Natural killer cell treated with Interleukin-12 subunit alpha and Interleukin-12 subunit beta and Interleukin-15 and Interleukin-18, amount 100 ng/mL, for 72 hours (primary cell): ENCODE measurements around the gene FAM200C. TPM values are rescaled to one million over a fixed set of nuclear protein-coding genes. Genes with fewer than 3 reads are reported as not detected.

ENCODE experiments used
- ATAC-seq, 2 donors: fragments of 150-1000 bp; cut with Tn5 transposase in 1 of 2; sonication (Bioruptor Pico), chemical (Tn5 transposase) in 1 of 2; 2 replicates each; pipeline ENCODE4 v1.10.0; 2021
- DNase-seq: peaks from one replicate; pipeline ENCODE4 v3.0.0; 2022; ENCODE audit warnings: low spot score
- H3K27ac Mint-ChIP-seq, 2 donors: 1 replicate in 1 of 2; 2 replicates in 1 of 2; pipeline ENCODE4 v1.8.0; 2022; ENCODE audit warnings: mixed read lengths in 2 of 2, mild to moderate bottlenecking in 1 of 2, moderate library complexity in 1 of 2
- H3K27me3 Mint-ChIP-seq, 2 donors: 1 replicate in 1 of 2; 2 replicates in 1 of 2; pipeline ENCODE4 v1.8.0; 2022; ENCODE audit warnings: mixed read lengths in 2 of 2
- H3K36me3 Mint-ChIP-seq: one replicate; pipeline ENCODE4 v1.8.0; 2022; ENCODE audit warnings: mixed read lengths
- H3K4me1 Mint-ChIP-seq, 2 donors: 1 replicate in 1 of 2; 2 replicates in 1 of 2; pipeline ENCODE4 v1.8.0; 2022; ENCODE audit warnings: low read depth in 2 of 2, mixed read lengths in 2 of 2, mild to moderate bottlenecking in 1 of 2
- H3K4me3 Mint-ChIP-seq: one replicate; pipeline ENCODE4 v1.8.0; 2022; ENCODE audit warnings: mixed read lengths
- H3K9me3 Mint-ChIP-seq: 2 replicates; pipeline ENCODE4 v1.8.0; 2022; ENCODE audit warnings: mixed read lengths
- total RNA-seq, 2 donors: library from RNA; stranded (reverse); gene quantifications; one replicate each; pipeline ENCODE4 v1.2.3, GENCODE V29; 2022

FAM200C gene
- total RNA-seq, 2 donors from 2014 or later: 0.78 to 1.00 TPM

GRCh38 chr5:160435532-160435931 is 35.7 kb upstream of the FAM200C start:
- H3K27me3 Mint-ChIP-seq: peaks cover 8 to 11% of the 10 kb centered on the region in 2 donors
- ATAC-seq (no peak), DNase-seq (no peak)
- H3K27ac Mint-ChIP-seq: no peak overlapping the region
- H3K4me3 Mint-ChIP-seq: no peak overlapping the region
- peaks cover 18 to 27% of the 10 kb centered on the region in 2 donors for H3K4me1 Mint-ChIP-seq
- H3K9me3 Mint-ChIP-seq: no peaks in the 10 kb centered on the region
- no peaks in the 10 kb centered on the region for H3K36me3 Mint-ChIP-seq

- ATAC-seq: no peak
- H3K27ac Mint-ChIP-seq: peak overlapping the region in 1 of 2 donors; percentile 7
- peaks cover 2% of the 10 kb centered on the region for H3K36me3 Mint-ChIP-seq
- no peak for DNase-seq
- H3K4me3 Mint-ChIP-seq: no peak overlapping the region
- peaks cover 15 to 21% of the 10 kb centered on the region in 2 donors for H3K4me1 Mint-ChIP-seq
- no peaks in the 10 kb centered on the region for H3K9me3 Mint-ChIP-seq
- peaks cover 8 to 11% of the 10 kb centered on the region in 2 donors for H3K27me3 Mint-ChIP-seq
These were observed 34.2 kb upstream of the FAM200C start for GRCh38 chr5:160434022-160434531.

GRCh38 chr5:160432787-160433186 is 32.9 kb upstream of the FAM200C start:
- no peaks in the 10 kb centered on the region for H3K9me3 Mint-ChIP-seq
- peaks cover 5% of the 10 kb centered on the region for H3K36me3 Mint-ChIP-seq
- DNase-seq (no peak), ATAC-seq (no peak)
- H3K27me3 Mint-ChIP-seq: peaks cover 8 to 11% of the 10 kb centered on the region in 2 donors
- no peak overlapping the region for H3K4me3 Mint-ChIP-seq
- H3K4me1 Mint-ChIP-seq: peaks cover 6 to 13% of the 10 kb centered on the region in 2 donors
- no peak overlapping the region for H3K27ac Mint-ChIP-seq

- H3K4me3 Mint-ChIP-seq: no peak overlapping the region
- peaks cover 5% of the 10 kb centered on the region for H3K36me3 Mint-ChIP-seq
- H3K4me1 Mint-ChIP-seq: peaks cover 9 to 13% of the 10 kb centered on the region in 2 donors
- DNase-seq: no peak
- peak in 1 of 2 donors; percentile 32 for ATAC-seq
- H3K9me3 Mint-ChIP-seq: no peaks in the 10 kb centered on the region
- no peak overlapping the region for H3K27ac Mint-ChIP-seq
- peaks cover 8 to 11% of the 10 kb centered on the region in 2 donors for H3K27me3 Mint-ChIP-seq
These were observed 32.3 kb upstream of the FAM200C start for GRCh38 chr5:160432196-160432595.

GRCh38 chr5:160427607-160428006 is 27.8 kb upstream of the FAM200C start:
- Mint-ChIP-seq H3K9me3 (no peaks in the 10 kb centered on the region), H3K4me1 (peaks cover 26 to 31% of the 10 kb centered on the region in 2 donors), H3K4me3 (no peak overlapping the region), H3K36me3 (peaks cover 22% of the 10 kb centered on the region), H3K27ac (no peak overlapping the region), H3K27me3 (no peaks in the 10 kb centered on the region)
- ATAC-seq (no peak), DNase-seq (no peak)

GRCh38 chr5:160423099-160423498 is 23.2 kb upstream of the FAM200C start:
- no peaks in the 10 kb centered on the region for H3K27me3 Mint-ChIP-seq
- peak overlapping the region; percentile 97 for H3K4me3 Mint-ChIP-seq
- peaks cover 53 to 65% of the 10 kb centered on the region in 2 donors for H3K4me1 Mint-ChIP-seq
- H3K36me3 Mint-ChIP-seq: peaks cover 18% of the 10 kb centered on the region
- no peak for ATAC-seq
- H3K27ac Mint-ChIP-seq: peak overlapping the region; percentile 56 to 93
- no peaks in the 10 kb centered on the region for H3K9me3 Mint-ChIP-seq
- no peak for DNase-seq

- no peaks in the 10 kb centered on the region for H3K9me3 Mint-ChIP-seq
- peaks cover 23% of the 10 kb centered on the region for H3K36me3 Mint-ChIP-seq
- peak within 1 kb of the TSS; percentile 97 for H3K4me3 Mint-ChIP-seq
- no peaks in the 10 kb centered on the region for H3K27me3 Mint-ChIP-seq
- peak; percentile 88 to 90 for ATAC-seq
- H3K27ac Mint-ChIP-seq: peak within 1 kb of the TSS; percentile 93 to 100
- H3K4me1 Mint-ChIP-seq: peaks cover 59 to 74% of the 10 kb centered on the region in 2 donors
- DNase-seq: peak; percentile 94
These were observed 21.9 kb upstream of the FAM200C start, which contains the start of gene PTTG1 for GRCh38 chr5:160421625-160422258. PTTG1 (plus strand) TSS chr5:160421855; CDS start chr5:160422313, 458 bp downstream.

- H3K4me1 Mint-ChIP-seq: peaks cover 60 to 82% of the 10 kb centered on the region in 2 donors
- peak overlapping the region; percentile 93 to 100 for H3K27ac Mint-ChIP-seq
- peaks cover 19% of the 10 kb centered on the region for H3K36me3 Mint-ChIP-seq
- peak overlapping the region; percentile 97 for H3K4me3 Mint-ChIP-seq
- no peak for DNase-seq
- H3K27me3 Mint-ChIP-seq: no peaks in the 10 kb centered on the region
- no peaks in the 10 kb centered on the region for H3K9me3 Mint-ChIP-seq
- no peak for ATAC-seq
These were observed 20.4 kb upstream of the FAM200C start for GRCh38 chr5:160420331-160420610.

DNA sequence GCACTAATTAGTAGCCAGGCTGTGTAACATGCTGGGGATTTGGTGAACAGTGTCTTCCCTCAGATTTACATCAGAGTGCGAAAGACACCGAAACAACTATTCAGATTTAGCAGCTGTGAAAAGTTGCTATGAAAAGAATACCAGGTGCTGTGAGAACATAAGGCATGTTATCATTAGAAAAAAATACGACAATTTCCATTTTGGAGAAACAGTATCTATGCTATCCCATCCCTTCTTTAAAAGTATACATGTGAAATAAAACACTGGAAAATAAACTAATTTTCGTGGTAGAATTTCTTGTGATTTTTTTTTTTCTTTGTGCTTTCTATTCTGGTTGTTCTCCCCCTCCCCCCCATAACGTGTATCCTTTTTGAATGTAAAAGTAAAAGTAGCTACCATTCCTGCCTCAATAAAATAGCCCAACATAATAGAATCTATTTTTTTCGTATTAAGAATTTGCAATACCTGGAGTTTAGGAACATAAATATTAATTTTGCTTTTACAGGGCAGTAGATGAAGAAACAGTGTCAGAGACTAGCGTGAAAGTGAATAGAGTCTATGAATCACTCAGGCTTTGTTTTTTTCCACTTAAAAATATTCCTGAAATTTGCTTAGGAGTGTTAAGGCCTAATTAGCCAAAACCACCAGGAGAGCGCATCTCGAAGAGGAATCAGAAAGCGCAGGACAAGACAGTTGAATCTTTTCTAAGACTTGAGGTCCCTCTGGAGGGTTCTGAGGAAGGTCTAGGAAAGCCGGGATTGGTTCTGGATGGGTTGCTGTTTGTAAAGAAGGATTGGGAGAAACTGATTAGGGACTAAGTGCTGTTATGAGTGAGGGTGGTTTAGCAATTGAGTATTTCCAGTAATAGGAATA is 19.8 kb upstream of the FAM200C start:
- Mint-ChIP-seq H3K9me3 (no peaks in the 10 kb centered on the region), H3K4me1 (peaks cover 55 to 81% of the 10 kb centered on the region in 2 donors)
- ATAC-seq: no peak

DNA sequence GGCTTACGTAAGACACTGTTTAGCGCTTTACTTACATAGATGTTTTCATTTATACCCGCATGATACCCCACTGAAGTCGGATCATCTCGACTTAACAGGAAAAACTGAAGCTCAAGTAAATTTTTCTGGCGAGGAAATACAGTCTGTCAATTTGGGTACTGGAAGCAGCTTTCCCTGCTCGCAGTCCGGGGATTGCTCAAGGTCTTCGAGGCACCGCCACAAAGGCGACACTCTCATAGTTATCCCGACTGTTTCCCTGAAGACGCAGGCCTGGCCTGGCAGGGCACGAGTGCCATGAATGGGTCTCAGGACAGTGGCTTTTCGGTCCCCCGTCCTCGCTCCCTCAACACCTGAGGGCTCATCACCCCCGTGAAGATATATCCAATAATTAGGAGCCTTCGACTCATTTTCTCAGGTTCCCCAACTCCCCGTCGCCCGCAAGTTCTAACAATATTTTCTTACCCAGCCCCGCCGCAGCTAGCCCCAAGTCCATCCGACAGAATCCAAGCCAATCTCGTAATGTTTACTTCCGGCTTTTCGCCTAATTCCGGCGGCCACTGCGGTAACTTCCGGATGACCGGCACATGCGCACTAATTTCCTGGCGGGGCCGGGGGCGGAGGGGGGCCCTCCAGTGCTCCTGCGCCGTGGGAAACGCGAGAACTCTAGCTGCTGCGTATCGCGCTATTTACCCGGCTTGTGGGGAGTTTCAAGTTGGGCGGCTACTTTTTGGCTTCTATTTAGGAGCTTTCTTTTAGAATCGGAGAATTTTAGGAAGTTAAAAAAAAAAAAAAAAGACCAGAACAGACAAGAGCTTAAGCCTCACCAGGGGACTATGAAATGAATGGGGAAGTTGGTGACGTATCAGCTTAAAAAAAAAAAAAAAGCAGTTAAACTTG is 19.0 kb upstream of the FAM200C start, which contains the start of gene SLU7:
Gene SLU7, minus strand, starts transcription at position 521 of the 897 bp plus-strand sequence. CDS start 3,787 bp downstream, outside the sequence.
- H3K4me1 Mint-ChIP-seq: peaks cover 49 to 72% of the 10 kb centered on the region in 2 donors

More for the DNA sequence above, 19.8 kb upstream of the FAM200C start:
- H3K27me3 Mint-ChIP-seq: no peaks in the 10 kb centered on the region
- peak overlapping the region; percentile 97 for H3K4me3 Mint-ChIP-seq
- DNase-seq: no peak
- H3K36me3 Mint-ChIP-seq: peaks cover 14% of the 10 kb centered on the region
- peak overlapping the region; percentile 93 to 100 for H3K27ac Mint-ChIP-seq

DNA sequence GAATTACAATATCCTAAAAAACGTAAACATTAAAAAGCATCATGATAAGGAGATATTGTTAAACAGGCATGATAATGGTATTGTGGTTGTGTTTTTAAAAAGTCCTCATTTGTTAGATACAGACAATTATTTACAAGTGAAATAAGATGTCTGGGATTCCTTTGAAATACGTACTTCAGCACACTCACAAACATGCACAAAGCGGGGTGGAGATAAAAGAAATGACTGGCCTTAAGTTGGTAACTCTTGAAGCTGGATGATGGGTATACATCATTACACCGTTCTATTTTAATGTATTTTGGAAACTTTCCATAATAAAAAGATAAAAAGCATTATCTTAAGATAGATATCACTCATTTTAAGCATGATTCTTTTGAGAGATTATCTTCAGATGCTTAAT is 1.0 kb downstream of the FAM200C start:
- Mint-ChIP-seq H3K36me3 (peaks cover 10% of the 10 kb centered on the region), H3K4me3 (peak overlapping the region; percentile 88), H3K27ac (peak overlapping the region; percentile 82 to 96), H3K27me3 (no peaks in the 10 kb centered on the region), H3K9me3 (no peaks in the 10 kb centered on the region), H3K4me1 (peaks cover 12 to 15% of the 10 kb centered on the region in 2 donors)
- DNase-seq: no peak
- ATAC-seq: no peak

More for the DNA sequence above, 19.0 kb upstream of the FAM200C start, which contains the start of gene SLU7:
- Mint-ChIP-seq H3K27ac (peak within 1 kb of the TSS; percentile 93 to 100), H3K36me3 (peaks cover 6% of the 10 kb centered on the region), H3K4me3 (peak within 1 kb of the TSS; percentile 97), H3K27me3 (no peaks in the 10 kb centered on the region), H3K9me3 (no peaks in the 10 kb centered on the region)
- peak; percentile 83 to 90 for ATAC-seq
- DNase-seq: peak; percentile 96

- Mint-ChIP-seq H3K36me3 (no peaks in the 10 kb centered on the region), H3K27me3 (no peaks in the 10 kb centered on the region), H3K27ac (peak overlapping the region in 1 of 2 donors; percentile 13), H3K9me3 (no peaks in the 10 kb centered on the region), H3K4me3 (no peak overlapping the region), H3K4me1 (peaks cover 12 to 15% of the 10 kb centered on the region in 2 donors)
- DNase-seq: no peak
- ATAC-seq: no peak
These were observed 2.4 kb downstream of the FAM200C start for GRCh38 chr5:160397492-160397891.

- H3K27me3 Mint-ChIP-seq: no peaks in the 10 kb centered on the region
- DNase-seq (no peak), ATAC-seq (no peak)
- no peak overlapping the region for H3K4me3 Mint-ChIP-seq
- H3K27ac Mint-ChIP-seq: no peak overlapping the region
- peaks cover 9 to 11% of the 10 kb centered on the region in 2 donors for H3K4me1 Mint-ChIP-seq
- H3K36me3 Mint-ChIP-seq: no peaks in the 10 kb centered on the region
- no peaks in the 10 kb centered on the region for H3K9me3 Mint-ChIP-seq
These were observed 4.7 kb downstream of the FAM200C start for GRCh38 chr5:160395111-160395510.
